H1 (cell line): ENCODE data around the gene ZNF689. TPM values are rescaled to one million over a fixed set of nuclear protein-coding genes. Genes with fewer than 3 reads are reported as not detected.

Source experiments
- CTCF ChIA-PET: fragments of 300-600 bp; sonication (Branson Sonifier 250); formaldehyde crosslinking; loops from one replicate; lab custom pipeline; 2021; ENCODE audit not compliant: partially characterized antibody; lab: Charles Lee
- POLR2A ChIA-PET: fragments of 300-600 bp; sonication (Branson Sonifier 250); formaldehyde crosslinking; loops from one replicate; lab custom pipeline; 2021; ENCODE audit warnings: inconsistent platforms; ENCODE audit not compliant: partially characterized antibody; lab: Charles Lee
- DNase-seq, 2 experiments: peaks; one replicate each; pipeline versions ENCODE4 v3.0.0 to v3.0.0-alpha.2; 2010 to 2022; ENCODE audit warnings: low spot score in 2 of 2, low read depth in 1 of 2, mixed read lengths in 1 of 2
- FAIRE-seq: peaks from 2 replicates; lab custom pipeline; 2011; peaks lifted over from hg19 to GRCh38; lab: Jason Lieb, UNC
- H2AFZ ChIP-seq: 2 replicates; pipeline ENCODE4 v1.8.1; 2012; ENCODE audit warnings: low read length, inconsistent platforms
- H2AK5ac ChIP-seq: 2 replicates; pipeline ENCODE4 v1.6.1; 2013; ENCODE audit warnings: low read depth, low read length
- H2BK120ac ChIP-seq: replicated peaks from 2 replicates; pipeline ENCODE3; 2013; ENCODE audit warnings: low read depth, low read length, inconsistent platforms
- H2BK12ac ChIP-seq: 2 replicates; pipeline ENCODE4 v1.6.1; 2013; ENCODE audit warnings: low read depth, low read length
- H2BK15ac ChIP-seq: 2 replicates; pipeline ENCODE4 v1.6.1; 2013; ENCODE audit warnings: low read length
- H2BK20ac ChIP-seq: 2 replicates; pipeline ENCODE4 v1.6.1; 2013; ENCODE audit warnings: low read length
- H2BK5ac ChIP-seq: 2 replicates; pipeline ENCODE4 v1.6.1; 2013; ENCODE audit warnings: low read depth, low read length
- H3K14ac ChIP-seq: 2 replicates; pipeline ENCODE4 v1.6.1; 2013; ENCODE audit warnings: inconsistent platforms; ENCODE audit not compliant: insufficient read length
- H3K18ac ChIP-seq: 2 replicates; pipeline ENCODE4 v1.6.1; 2013; ENCODE audit warnings: low read length; ENCODE audit errors: extremely low read depth
- H3K23ac ChIP-seq: 2 replicates; pipeline ENCODE4 v1.6.1; 2013; ENCODE audit warnings: inconsistent platforms; ENCODE audit not compliant: insufficient read length
- H3K23me2 ChIP-seq: 2 replicates; pipeline ENCODE4 v1.6.1; 2013; ENCODE audit warnings: low read depth, low read length
- H3K27ac ChIP-seq: 2 replicates; pipeline ENCODE4 v1.6.1; 2011; ENCODE audit warnings: low read depth, low read length, inconsistent platforms
- H3K27me3 ChIP-seq, 4 experiments: replicated peaks in 1 of 4; 1 replicate in 1 of 4; 2 replicates in 3 of 4; pipeline versions ENCODE4 v1.6.1 to v1.8.1; 2011 to 2013; ENCODE audit warnings: low read length in 3 of 4, mild to moderate bottlenecking in 3 of 4, inconsistent platforms in 2 of 4, mixed read lengths in 2 of 4, moderate library complexity in 1 of 4; ENCODE audit not compliant: control insufficient read depth in 3 of 4, insufficient read depth in 3 of 4; ENCODE audit errors: extremely low read depth in 1 of 4
- H3K36me3 ChIP-seq, 4 experiments: 2 replicates each; pipeline versions ENCODE4 v1.6.1 to v1.8.1; 2011 to 2013; ENCODE audit warnings: mild to moderate bottlenecking in 4 of 4, low read length in 3 of 4, moderate library complexity in 2 of 4, control low read depth in 1 of 4, inconsistent platforms in 1 of 4; ENCODE audit not compliant: insufficient read depth in 4 of 4, control insufficient read depth in 2 of 4
- H3K4ac ChIP-seq: replicated peaks from 2 replicates; pipeline ENCODE3; 2013; ENCODE audit warnings: low read length, low read depth, mixed read lengths, inconsistent platforms; ENCODE audit not compliant: insufficient read length
- H3K4me1 ChIP-seq, 4 experiments: replicated peaks in 1 of 4; 1 replicate in 1 of 4; 2 replicates in 3 of 4; pipeline versions ENCODE4 v1.6.1 to v1.8.1; 2011 to 2013; ENCODE audit warnings: low read length in 3 of 4, inconsistent platforms in 2 of 4, mixed read lengths in 1 of 4; ENCODE audit not compliant: insufficient read depth in 4 of 4, control insufficient read depth in 3 of 4
- H3K4me2 ChIP-seq, 2 experiments: 2 replicates each; pipeline versions ENCODE4 v1.6.1 to v1.8.1; 2011 to 2013; ENCODE audit warnings: low read depth in 2 of 2, low read length in 2 of 2, control low read depth in 1 of 2, inconsistent platforms in 1 of 2, mild to moderate bottlenecking in 1 of 2; ENCODE audit not compliant: insufficient read depth in 1 of 2
- H3K4me3 ChIP-seq, 4 experiments: fragments of 200-600, 300-600 bp in 1 of 4; sonication (generic), shearing (Covaris generic), sonication (Bioruptor Twin) in 1 of 4; 2 replicates each; pipeline versions ENCODE4 v1.5.1 to v1.8.1; 2011 to 2016; ENCODE audit warnings: low read length in 4 of 4, low read depth in 3 of 4, control low read depth in 2 of 4, inconsistent platforms in 2 of 4, mild to moderate bottlenecking in 2 of 4, mixed read lengths in 1 of 4, moderate library complexity in 1 of 4; ENCODE audit not compliant: insufficient read depth in 2 of 4; ENCODE audit errors: extremely low read depth in 1 of 4
- H3K56ac ChIP-seq: replicated peaks from 2 replicates; pipeline ENCODE3; 2013; ENCODE audit warnings: low read depth, mild to moderate bottlenecking, mixed read lengths, low read length, inconsistent platforms; ENCODE audit not compliant: insufficient read length
- H3K79me1 ChIP-seq: 2 replicates; pipeline ENCODE4 v1.6.1; 2013; ENCODE audit warnings: low read depth, low read length, control low read depth
- H3K79me2 ChIP-seq, 2 experiments: 2 replicates each; pipeline versions ENCODE4 v1.6.1 to v1.8.1; 2012 to 2013; ENCODE audit warnings: low read length in 2 of 2, mild to moderate bottlenecking in 2 of 2, inconsistent platforms in 1 of 2; ENCODE audit not compliant: insufficient read depth in 2 of 2, control insufficient read depth in 1 of 2
- H3K9ac ChIP-seq, 4 experiments: replicated peaks in 1 of 4; 1 replicate in 1 of 4; 2 replicates in 3 of 4; pipeline versions ENCODE4 v1.6.1 to v1.8.1; 2011 to 2013; ENCODE audit warnings: low read depth in 3 of 4, low read length in 3 of 4, control low read depth in 2 of 4, mild to moderate bottlenecking in 2 of 4, moderate library complexity in 2 of 4, inconsistent platforms in 1 of 4; ENCODE audit errors: extremely low read depth in 1 of 4
- H3K9me3 ChIP-seq, 2 experiments: 2 replicates each; pipeline versions ENCODE4 v1.6.1 to v1.8.1; 2012 to 2013; ENCODE audit warnings: mild to moderate bottlenecking in 2 of 2, moderate library complexity in 2 of 2, control low read depth in 1 of 2, inconsistent platforms in 1 of 2, low read depth in 1 of 2, low read length in 1 of 2, mixed read lengths in 1 of 2; ENCODE audit not compliant: insufficient read depth in 2 of 2
- H4K20me1 ChIP-seq, 2 experiments: replicated peaks in 1 of 2; 2 replicates each; pipeline versions ENCODE3 to v1.8.1; 2011 to 2013; ENCODE audit warnings: inconsistent platforms in 2 of 2, low read length in 2 of 2, mild to moderate bottlenecking in 1 of 2; ENCODE audit not compliant: insufficient read depth in 2 of 2, control insufficient read depth in 1 of 2
- H4K5ac ChIP-seq: 2 replicates; pipeline ENCODE4 v1.6.1; 2013; ENCODE audit warnings: low read length, low read depth, mixed read lengths, inconsistent platforms; ENCODE audit not compliant: insufficient read length
- H4K8ac ChIP-seq: 2 replicates; pipeline ENCODE4 v1.8.0; 2013; ENCODE audit warnings: mild to moderate bottlenecking, moderate library complexity, low read length, inconsistent platforms; ENCODE audit not compliant: insufficient read depth; ENCODE audit errors: extremely low read depth
- H4K91ac ChIP-seq: replicated peaks from 2 replicates; pipeline ENCODE3; 2013; ENCODE audit warnings: low read length, mixed read lengths, inconsistent platforms; ENCODE audit not compliant: insufficient read length
- JUN ChIP-seq: IDR thresholded peaks from 2 replicates; pipeline ENCODE4 v1.6.1; 2011; ENCODE audit warnings: low read depth, mild to moderate bottlenecking, improper control_type of control experiment, low read length
- RAD21 ChIP-seq, 2 experiments: IDR thresholded peaks in 1 of 2; conservative IDR thresholded peaks in 1 of 2; 2 replicates each; pipeline ENCODE4 v1.6.1; 2011; ENCODE audit warnings: low read depth in 2 of 2, low read length in 2 of 2, improper control_type of control experiment in 1 of 2, inconsistent platforms in 1 of 2, mild to moderate bottlenecking in 1 of 2, moderate library complexity in 1 of 2
- WGBS, 2 experiments: shearing (Covaris generic) in 1 of 2; methylation state at CpG; one replicate each; pipeline versions ENCODE4 v1.1.6 to v1.1.7; 2013 to 2015; ENCODE audit warnings: low lambda C conversion rate in 2 of 2, mixed read lengths in 2 of 2, inconsistent platforms in 1 of 2, low coverage in 1 of 2, missing lambda C conversion rate in 1 of 2; ENCODE audit not compliant: insufficient replicate concordance in 2 of 2, insufficient coverage in 1 of 2, insufficient read length in 1 of 2; ENCODE audit errors: extremely low coverage in 1 of 2, missing lambda C conversion rate in 1 of 2; 5-methylcytosine and 5-hydroxymethylcytosine counted together
- polyA plus RNA-seq, 7 experiments: library from polyadenylated mRNA; depleted of rRNA in 3 of 7; stranded (reverse) in 5 of 7; unstranded in 2 of 7; fragments of >200 nt in 5 of 7; fragments of 200-250 nt in 2 of 7; gene quantifications; 1 replicate in 5 of 7; 2 replicates in 1 of 7; 4 replicates in 1 of 7; pipeline versions ENCODE4 v1.2.1 to v1.2.3, GENCODE V29; 2011 to 2013; ENCODE audit warnings: missing spikeins in 2 of 7, mixed read lengths in 2 of 7
- total RNA-seq: library from RNA; stranded (reverse); fragmentation: NEBNext Ultra II Directional; extraction: Animal tissue kit (Norgen Biotek cat#: 25700); gene quantifications from 2 replicates; pipeline ENCODE4 v1.2.1, GENCODE V29; 2021

Gene ZNF689
- total and polyA plus RNA-seq, 2 of the 8 experiments (the other 6 are each of a cell fraction or from before 2014, with no cell fraction given): 14.3 to 15.3 TPM

GRCh38 chr16:30647274-30647571, 37.0 kb upstream of the ZNF689 start:
- Histone ChIP-seq H2BK120ac (no peak overlapping the region), H2BK5ac (no peak overlapping the region), H3K56ac (no peak overlapping the region), H4K20me1 (peaks cover 0 to 1% of the 10 kb centered on the region in 2 experiments), H3K27ac (no peak overlapping the region), H4K5ac (no peak overlapping the region), H3K23me2 (peaks cover 2% of the 10 kb centered on the region; the same call in 1 of the 2 replicates), H3K79me1 (no peaks in the 10 kb centered on the region), H3K9me3 (no peaks in the 10 kb centered on the region), H3K4me1 (peaks cover 0 to 7% (median 0%) of the 10 kb centered on the region in 4 experiments; a peak in 3 of 7 replicates), H3K4me2 (no peak overlapping the region), H3K14ac (no peak overlapping the region), H2BK15ac (no peak overlapping the region), H3K23ac (no peak overlapping the region), H3K79me2 (no peaks in the 10 kb centered on the region), H2BK12ac (no peak overlapping the region), H4K91ac (no peak overlapping the region), H3K27me3 (peaks cover 0 to 15% (median 6%) of the 10 kb centered on the region in 4 experiments; a peak in 6 of 7 replicates), H3K9ac (no peak overlapping the region), H2AFZ (no peak overlapping the region), H2AK5ac (no peak overlapping the region), H3K36me3 (no peaks in the 10 kb centered on the region), H3K18ac (no peak overlapping the region), H4K8ac (no peak overlapping the region), H3K4ac (no peak overlapping the region), H3K4me3 (no peak overlapping the region), H2BK20ac (no peak overlapping the region)
- DNase-seq (no peak), FAIRE-seq (no peak)
- CTCF ChIA-PET: interaction anchor here (1.4 to 1.7 kb wide), 2 partner anchors 10 to 18 kb away, joined by 5 to 6 read pairs; no protein-coding TSS in a partner anchor
- WGBS, 2 experiments: 100% methylated on average over 1 of the region's 1 CpG; no CpG with 5 or more reads in 1 of the 2 experiments
- TF ChIP-seq RAD21 (IDR thresholded peaks at IDR 0.05 in 1 of 2, conservative IDR thresholded peaks at IDR 0.05 in 1 of 2; ENCODE audit: low read depth in 2 of 2, low read length in 2 of 2): 0 out of 4 replicates have a peak, but pooled peaks of 1 of the 2 experiments have one; percentile 10
- TF ChIP-seq JUN: no peak
- POLR2A ChIA-PET: no interaction called here
